Measurements from ENCODE around the gene ACTR6. TPM values are rescaled to one million over a fixed set of nuclear protein-coding genes. Genes with fewer than 3 reads are reported as not detected.

The ACTR6 gene
- total and polyA plus RNA-seq, 10 of the 15 experiments (the other 5 are each of a cell fraction or from before 2014, with no cell fraction given) = 17.4 to 62.4 (median 40.5) TPM

DNA sequence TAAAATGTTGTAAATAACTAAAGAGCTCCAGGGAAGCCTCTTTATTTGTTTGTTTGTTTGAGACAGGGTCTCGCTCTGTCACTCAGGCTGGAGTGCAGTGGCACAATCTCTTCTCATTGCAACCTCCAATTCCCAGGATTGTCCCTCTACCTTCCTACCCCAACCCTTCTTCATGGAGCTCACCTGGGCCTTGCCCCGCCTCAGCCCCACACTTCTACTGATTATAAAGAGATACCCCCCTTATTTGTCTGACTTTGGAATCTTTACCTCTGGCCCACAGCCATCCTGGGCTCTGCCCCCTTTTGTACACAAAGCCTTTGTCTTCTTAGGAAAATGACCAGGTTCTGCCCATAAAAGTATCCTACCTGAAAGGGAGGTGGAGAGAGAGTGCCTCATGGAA is 48.8 kb upstream of the ACTR6 start:
- in situ Hi-C loops (cut with MboI) = no loop called here
- SMC1A ChIA-PET (ENCODE audit: uncharacterized antibody, unreplicated experiment) = interaction anchor here (0.6 kb wide), 1 partner anchor 84 kb away, joined by 3 read pairs; no protein-coding TSS in a partner anchor

More for the DNA sequence above, 48.8 kb upstream of the ACTR6 start:
- WGBS (ENCODE audit: insufficient coverage, insufficient replicate concordance, low lambda C conversion rate, missing lambda C conversion rate) = 87% methylated on average over 2 of the region's 2 CpGs
- H3K4me3 ChIP-seq = no peak overlapping the region
- TF ChIP-seq, protein P1, sequence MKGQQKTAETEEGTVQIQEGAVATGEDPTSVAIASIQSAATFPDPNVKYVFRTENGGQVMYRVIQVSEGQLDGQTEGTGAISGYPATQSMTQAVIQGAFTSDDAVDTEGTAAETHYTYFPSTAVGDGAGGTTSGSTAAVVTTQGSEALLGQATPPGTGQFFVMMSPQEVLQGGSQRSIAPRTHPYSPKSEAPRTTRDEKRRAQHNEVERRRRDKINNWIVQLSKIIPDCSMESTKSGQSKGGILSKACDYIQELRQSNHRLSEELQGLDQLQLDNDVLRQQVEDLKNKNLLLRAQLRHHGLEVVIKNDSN (IDR thresholded peaks at IDR 0.05; ENCODE audit: borderline replicate concordance, extremely low read length, insufficient read depth, low read depth, low read length) = no peak
- TF ChIP-seq, protein P2, sequence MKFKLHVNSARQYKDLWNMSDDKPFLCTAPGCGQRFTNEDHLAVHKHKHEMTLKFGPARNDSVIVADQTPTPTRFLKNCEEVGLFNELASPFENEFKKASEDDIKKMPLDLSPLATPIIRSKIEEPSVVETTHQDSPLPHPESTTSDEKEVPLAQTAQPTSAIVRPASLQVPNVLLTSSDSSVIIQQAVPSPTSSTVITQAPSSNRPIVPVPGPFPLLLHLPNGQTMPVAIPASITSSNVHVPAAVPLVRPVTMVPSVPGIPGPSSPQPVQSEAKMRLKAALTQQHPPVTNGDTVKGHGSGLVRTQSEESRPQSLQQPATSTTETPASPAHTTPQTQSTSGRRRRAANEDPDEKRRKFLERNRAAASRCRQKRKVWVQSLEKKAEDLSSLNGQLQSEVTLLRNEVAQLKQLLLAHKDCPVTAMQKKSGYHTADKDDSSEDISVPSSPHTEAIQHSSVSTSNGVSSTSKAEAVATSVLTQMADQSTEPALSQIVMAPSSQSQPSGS (IDR thresholded peaks at IDR 0.05; ENCODE audit: low read length) = no peak
- TF ChIP-seq, protein P3, sequence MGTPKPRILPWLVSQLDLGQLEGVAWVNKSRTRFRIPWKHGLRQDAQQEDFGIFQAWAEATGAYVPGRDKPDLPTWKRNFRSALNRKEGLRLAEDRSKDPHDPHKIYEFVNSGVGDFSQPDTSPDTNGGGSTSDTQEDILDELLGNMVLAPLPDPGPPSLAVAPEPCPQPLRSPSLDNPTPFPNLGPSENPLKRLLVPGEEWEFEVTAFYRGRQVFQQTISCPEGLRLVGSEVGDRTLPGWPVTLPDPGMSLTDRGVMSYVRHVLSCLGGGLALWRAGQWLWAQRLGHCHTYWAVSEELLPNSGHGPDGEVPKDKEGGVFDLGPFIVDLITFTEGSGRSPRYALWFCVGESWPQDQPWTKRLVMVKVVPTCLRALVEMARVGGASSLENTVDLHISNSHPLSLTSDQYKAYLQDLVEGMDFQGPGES (IDR thresholded peaks at IDR 0.05) = no peak
- TF ChIP-seq NFYA (IDR thresholded peaks at IDR 0.05; ENCODE audit: borderline replicate concordance, low read depth, low read length) = no peak
- intact Hi-C loops (cut with micrococcal nuclease; ENCODE audit: unreplicated experiment) = loop anchor here (10.0 kb wide), 1 partner anchor 403 kb away; no protein-coding TSS in a partner anchor
- no peaks in the 10 kb centered on the region for H3K79me2 ChIP-seq (ENCODE audit: control insufficient read depth, insufficient read depth, low read length)
- ChIA-PET POLR2A (interaction anchor here (0.6 to 0.7 kb wide), 2 partner anchors 43 to 839 kb away, joined by 3 read pairs; no protein-coding TSS in a partner anchor), CTCF (interaction anchor here (1.0 to 4.9 kb wide), 2 partner anchors 7 to 12 kb away, joined by 4 to 32 read pairs; partner anchors contain the start of gene BLTP3B), RAD21 (ENCODE audit: unreplicated experiment) (interaction anchor here (1.8 kb wide), 1 partner anchor 253 kb away, joined by 4 read pairs; no protein-coding TSS in a partner anchor)
- no peak overlapping the region for H3K4me2 ChIP-seq (ENCODE audit: control insufficient read depth, insufficient read depth)
- FAIRE-seq = no peak
- H3K9ac ChIP-seq (ENCODE audit: control insufficient read depth, insufficient read depth, low read length) = no peak overlapping the region
- H4K20me1 ChIP-seq (ENCODE audit: control insufficient read depth, insufficient read depth) = no peaks in the 10 kb centered on the region
- no peaks in the 10 kb centered on the region for H3K36me3 ChIP-seq (ENCODE audit: control insufficient read depth in 2 of 2, insufficient read depth in 2 of 2, low read length in 1 of 2)
- H3K27ac ChIP-seq (ENCODE audit: control insufficient read depth, insufficient read depth) = no peak overlapping the region
- BruUV-seq (replicated peaks) = no TSS peak
- H3K27me3 ChIP-seq (replicated peaks in 1 of 2; ENCODE audit: control insufficient read depth in 2 of 2, insufficient read depth in 2 of 2, low read length in 1 of 2) = no peaks in the 10 kb centered on the region
- no peak for DNase-seq (ENCODE audit: low read depth, low spot score)
- no peaks in the 10 kb centered on the region for H3K9me3 ChIP-seq (replicated peaks; ENCODE audit: control insufficient read depth, insufficient read depth, low read length)
- no peak overlapping the region for H2AFZ ChIP-seq (ENCODE audit: control insufficient read depth, low read depth, low read length)
- H3K4me1 ChIP-seq (ENCODE audit: control insufficient read depth, insufficient read depth, low read length) = 0 out of 2 replicates have a peak, but pooled peaks cover 3% of the 10 kb centered on the region
- ATAC-seq = no peak

Measured in GM12878 (cell line).